ENCODE data around the gene TSHR. TPM values are rescaled to one million over a fixed set of nuclear protein-coding genes. Genes with fewer than 3 reads are reported as not detected.

The TSHR gene
- total RNA-seq, 2 donors from 2014 or later: 0.63 TPM; not detected in 1

- no peak for TF ChIP-seq CTCF (IDR thresholded peaks at IDR 0.05)
- H3K4me3 ChIP-seq: peak overlapping the region; percentile 86
- H3K27me3 ChIP-seq (replicated peaks; ENCODE audit: insufficient read depth): no peaks in the 10 kb centered on the region
- no peaks in the 10 kb centered on the region for H3K9me3 ChIP-seq
- ATAC-seq (ENCODE audit: insufficient number of reproducible peaks, low FRiP score, low read depth) (no peak), DNase-seq (ENCODE audit: low spot score) (no peak)
- H3K27ac ChIP-seq: peak overlapping the region in 1 of 2 donors; percentile 38
- peaks cover 0 to 13% of the 10 kb centered on the region in 2 donors for H3K4me1 ChIP-seq (ENCODE audit: control insufficient read depth in 1 of 2, low read depth in 2 of 2)
- no peaks in the 10 kb centered on the region for H3K36me3 ChIP-seq
These were observed 13.2 kb upstream of the TSHR start for GRCh38 chr14:80942191-80942600.

- ATAC-seq (ENCODE audit: insufficient number of reproducible peaks, low FRiP score, low read depth) (no peak), DNase-seq (ENCODE audit: low spot score) (no peak)
- peaks cover 0 to 13% of the 10 kb centered on the region in 2 donors for H3K4me1 ChIP-seq (ENCODE audit: control insufficient read depth in 1 of 2, low read depth in 2 of 2)
- H3K9me3 ChIP-seq: no peaks in the 10 kb centered on the region
- TF ChIP-seq CTCF (IDR thresholded peaks at IDR 0.05): no peak
- no peaks in the 10 kb centered on the region for H3K36me3 ChIP-seq
- no peak overlapping the region for H3K27ac ChIP-seq
- no peak overlapping the region for H3K4me3 ChIP-seq
- H3K27me3 ChIP-seq (replicated peaks; ENCODE audit: insufficient read depth): no peaks in the 10 kb centered on the region
These were observed 10.4 kb upstream of the TSHR start for GRCh38 chr14:80944861-80945617.

- DNase-seq (ENCODE audit: low spot score) (no peak), ATAC-seq (ENCODE audit: insufficient number of reproducible peaks, low FRiP score, low read depth) (no peak)
- H3K9me3 ChIP-seq: no peaks in the 10 kb centered on the region
- peaks cover 0 to 8% of the 10 kb centered on the region in 2 donors for H3K4me1 ChIP-seq (ENCODE audit: control insufficient read depth in 1 of 2, low read depth in 2 of 2)
- no peak overlapping the region for H3K4me3 ChIP-seq
- no peak for TF ChIP-seq CTCF (IDR thresholded peaks at IDR 0.05)
- H3K36me3 ChIP-seq: no peaks in the 10 kb centered on the region
- H3K27me3 ChIP-seq (replicated peaks; ENCODE audit: insufficient read depth): no peaks in the 10 kb centered on the region
- no peak overlapping the region for H3K27ac ChIP-seq
These were observed 9.2 kb upstream of the TSHR start for GRCh38 chr14:80946187-80946586.

GRCh38 chr14:80946797-80947196, 8.6 kb upstream of the TSHR start:
- H3K9me3 ChIP-seq: no peaks in the 10 kb centered on the region
- DNase-seq (ENCODE audit: low spot score): no peak

GRCh38 chr14:80948291-80948690, 7.1 kb upstream of the TSHR start:
- no peak for TF ChIP-seq CTCF (IDR thresholded peaks at IDR 0.05)

More at GRCh38 chr14:80946797-80947196, 8.6 kb upstream of the TSHR start:
- no peak for TF ChIP-seq CTCF (IDR thresholded peaks at IDR 0.05)
- no peak overlapping the region for H3K27ac ChIP-seq
- no peak overlapping the region for H3K4me3 ChIP-seq
- H3K27me3 ChIP-seq (replicated peaks; ENCODE audit: insufficient read depth): no peaks in the 10 kb centered on the region
- ATAC-seq (ENCODE audit: insufficient number of reproducible peaks, low FRiP score, low read depth): no peak
- peaks cover 0 to 7% of the 10 kb centered on the region in 2 donors for H3K4me1 ChIP-seq (ENCODE audit: control insufficient read depth in 1 of 2, low read depth in 2 of 2)
- H3K36me3 ChIP-seq: no peaks in the 10 kb centered on the region

More at GRCh38 chr14:80948291-80948690, 7.1 kb upstream of the TSHR start:
- Histone ChIP-seq H3K27ac (no peak overlapping the region), H3K4me3 (no peak overlapping the region), H3K27me3 (replicated peaks; ENCODE audit: insufficient read depth) (no peaks in the 10 kb centered on the region), H3K9me3 (no peaks in the 10 kb centered on the region), H3K36me3 (no peaks in the 10 kb centered on the region), H3K4me1 (ENCODE audit: control insufficient read depth in 1 of 2, low read depth in 2 of 2) (no peaks in the 10 kb centered on the region)
- ATAC-seq (ENCODE audit: insufficient number of reproducible peaks, low FRiP score, low read depth) (no peak), DNase-seq (ENCODE audit: low spot score) (no peak)

Measured in thoracic aorta (tissue), 2 donors.